Activated naive CD8-positive, alpha-beta T cell (primary cell): ENCODE data around the gene KLF3.

Experiments
- H3K27ac Mint-ChIP-seq: one replicate; pipeline ENCODE4 v1.8.0; 2021; ENCODE audit warnings: mixed read lengths
- H3K27me3 Mint-ChIP-seq: one replicate; pipeline ENCODE4 v1.8.0; 2021; ENCODE audit warnings: mixed read lengths
- H3K36me3 Mint-ChIP-seq: one replicate; pipeline ENCODE4 v1.8.0; 2021; ENCODE audit warnings: mixed read lengths
- H3K4me1 Mint-ChIP-seq: one replicate; pipeline ENCODE4 v1.8.0; 2021; ENCODE audit warnings: low read depth, mixed read lengths
- H3K4me3 Mint-ChIP-seq: one replicate; pipeline ENCODE4 v1.8.0; 2021; ENCODE audit warnings: mild to moderate bottlenecking, mixed read lengths
- H3K9me3 Mint-ChIP-seq: one replicate; pipeline ENCODE4 v1.8.0; 2021; ENCODE audit warnings: low read depth, mixed read lengths

KLF3 gene

DNA sequence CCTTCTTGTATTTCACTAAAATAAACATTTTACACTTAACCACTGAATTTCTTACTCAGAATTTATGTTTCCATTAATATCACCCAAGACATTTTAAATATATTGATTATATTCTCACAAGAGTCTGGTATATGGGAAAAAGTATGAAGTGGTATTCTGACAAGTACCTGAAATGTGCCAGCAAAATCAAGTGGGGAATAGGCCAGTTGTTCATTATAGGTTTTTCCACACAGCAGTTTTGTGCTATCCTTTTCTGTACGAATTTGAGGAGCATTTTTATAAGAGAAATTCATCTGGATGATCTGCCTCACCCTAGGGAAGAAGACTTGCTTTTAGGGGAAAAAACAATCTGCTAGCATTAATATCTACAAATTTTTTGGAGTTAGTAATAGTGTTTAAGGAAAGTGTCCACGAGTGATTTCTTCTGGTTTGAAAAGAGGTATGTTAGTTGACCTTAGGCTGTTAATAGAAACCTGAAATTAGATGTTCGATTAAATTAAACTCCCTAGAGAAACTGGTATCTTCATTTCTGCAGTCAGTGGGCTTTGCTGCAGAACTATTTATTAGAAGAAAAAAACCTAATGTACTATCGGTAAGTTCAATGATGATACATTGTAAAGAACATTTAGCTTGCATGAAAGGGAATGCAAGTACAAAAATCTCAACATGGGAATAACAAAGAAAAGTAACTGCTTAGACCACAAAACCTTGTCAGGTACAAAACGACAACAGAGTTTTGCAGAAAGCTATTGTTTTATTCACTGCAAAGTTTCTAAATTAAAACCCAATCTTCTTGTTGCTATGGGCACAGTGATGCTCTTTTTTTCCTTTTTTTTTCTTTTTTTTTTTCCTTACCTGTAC is 1.8 kb downstream of the KLF3 start:
- peak overlapping the region; percentile 97 for H3K4me3 Mint-ChIP-seq
- peak overlapping the region; percentile 96 for H3K27ac Mint-ChIP-seq
- peaks cover 4% of the 10 kb centered on the region for H3K9me3 Mint-ChIP-seq
- H3K27me3 Mint-ChIP-seq = no peaks in the 10 kb centered on the region
- H3K36me3 Mint-ChIP-seq = no peaks in the 10 kb centered on the region
- peaks cover 72% of the 10 kb centered on the region for H3K4me1 Mint-ChIP-seq

DNA sequence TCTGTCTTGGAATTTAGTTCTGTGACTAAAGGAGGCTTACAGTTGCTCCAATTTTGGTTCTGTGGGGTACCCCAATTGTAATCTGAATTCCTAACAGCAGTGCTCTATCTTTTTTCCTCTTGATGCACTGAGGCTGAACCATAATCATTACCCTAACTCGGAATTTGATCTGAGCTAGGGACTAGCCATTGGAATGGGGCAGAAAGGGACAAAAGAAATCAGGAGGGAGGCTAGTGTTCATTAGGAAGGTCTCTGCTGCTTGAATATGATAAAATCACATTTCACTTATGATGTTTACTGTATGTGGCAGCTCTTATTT is 2.7 kb downstream of the KLF3 start:
- Mint-ChIP-seq H3K27ac (peak overlapping the region; percentile 96), H3K27me3 (no peaks in the 10 kb centered on the region), H3K9me3 (no peaks in the 10 kb centered on the region), H3K36me3 (no peaks in the 10 kb centered on the region), H3K4me3 (peak overlapping the region; percentile 97), H3K4me1 (peaks cover 72% of the 10 kb centered on the region)

DNA sequence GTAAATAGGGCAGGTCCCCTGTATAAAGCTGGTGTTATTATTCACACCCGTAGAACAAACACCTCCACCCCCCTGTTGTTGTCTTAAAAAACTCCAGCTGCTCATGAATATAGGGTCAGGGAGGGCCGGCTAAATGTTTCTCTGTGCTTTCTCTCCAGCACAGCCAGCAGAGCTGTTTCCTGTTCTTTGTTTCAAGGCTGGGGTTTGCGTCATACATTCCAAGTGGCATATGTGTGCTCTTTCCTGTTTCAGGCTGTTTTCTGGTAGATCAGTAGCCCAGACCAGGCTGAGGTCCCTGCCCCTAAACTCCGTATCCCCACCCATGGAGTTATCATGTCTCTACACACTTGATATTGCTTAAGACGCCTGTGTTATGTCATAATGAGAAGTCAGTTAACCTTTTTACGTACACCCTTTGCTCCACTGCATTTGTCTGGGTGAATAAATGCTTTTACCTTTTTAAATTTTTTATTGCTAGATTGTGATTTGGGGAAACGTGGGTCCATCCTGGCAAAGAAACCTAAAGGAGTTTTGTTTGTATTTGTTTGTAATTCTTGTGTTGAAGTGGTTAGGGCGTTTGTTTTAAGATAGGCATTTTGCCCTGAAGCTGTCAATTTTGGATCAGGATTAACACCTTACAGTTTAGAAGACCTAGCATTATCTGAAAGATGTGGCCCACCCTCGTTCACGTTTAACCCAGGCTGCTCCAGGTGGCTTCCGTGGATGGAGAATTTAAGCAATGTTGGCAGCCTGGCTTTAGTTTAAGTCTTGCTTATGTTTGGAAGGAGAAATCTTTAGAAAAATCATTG is 3.3 kb downstream of the KLF3 start:
- Mint-ChIP-seq H3K27ac (peak overlapping the region; percentile 96), H3K4me1 (peaks cover 72% of the 10 kb centered on the region), H3K27me3 (no peaks in the 10 kb centered on the region), H3K36me3 (no peaks in the 10 kb centered on the region), H3K9me3 (no peaks in the 10 kb centered on the region), H3K4me3 (peak overlapping the region; percentile 97)

DNA sequence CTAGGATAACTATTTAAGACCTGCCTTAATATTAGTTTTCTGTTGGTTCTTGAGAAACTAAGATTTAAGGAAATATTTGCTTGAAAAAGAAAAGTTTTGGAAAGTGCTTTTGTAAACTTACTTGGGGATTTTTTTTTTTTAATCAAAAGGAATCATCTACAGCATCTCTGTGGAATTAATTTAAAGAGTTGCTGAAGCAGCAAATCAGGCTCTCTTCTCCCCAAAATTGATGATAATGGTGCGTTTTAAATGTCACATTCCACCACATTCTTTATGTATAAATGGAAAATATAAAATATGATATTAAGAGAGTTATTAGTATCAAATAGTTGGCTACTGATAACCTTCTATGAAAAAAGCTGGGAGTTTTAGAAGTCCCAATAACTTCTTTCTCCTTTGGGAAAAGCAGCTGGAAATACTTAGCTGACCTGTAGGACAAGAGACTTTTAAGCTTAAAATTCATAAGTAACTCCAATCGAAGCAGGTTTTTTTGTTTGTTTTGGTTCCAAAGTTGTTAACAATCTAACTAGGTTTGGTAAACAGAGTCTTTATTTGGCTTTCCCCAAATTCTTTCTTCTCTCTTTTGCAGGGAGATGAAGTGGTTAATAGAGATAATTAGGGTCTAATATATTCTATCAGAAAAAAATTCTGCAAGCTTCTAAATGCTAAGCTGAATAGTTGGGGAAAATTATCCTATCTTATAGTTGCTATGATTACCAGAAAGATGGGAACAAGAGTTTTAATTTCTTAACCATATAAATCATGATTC is 4.4 kb downstream of the KLF3 start:
- H3K9me3 Mint-ChIP-seq = no peaks in the 10 kb centered on the region
- no peak overlapping the region for H3K4me3 Mint-ChIP-seq
- H3K27ac Mint-ChIP-seq = peak overlapping the region; percentile 79
- H3K27me3 Mint-ChIP-seq = no peaks in the 10 kb centered on the region
- H3K36me3 Mint-ChIP-seq = no peaks in the 10 kb centered on the region
- H3K4me1 Mint-ChIP-seq = peaks cover 79% of the 10 kb centered on the region

DNA sequence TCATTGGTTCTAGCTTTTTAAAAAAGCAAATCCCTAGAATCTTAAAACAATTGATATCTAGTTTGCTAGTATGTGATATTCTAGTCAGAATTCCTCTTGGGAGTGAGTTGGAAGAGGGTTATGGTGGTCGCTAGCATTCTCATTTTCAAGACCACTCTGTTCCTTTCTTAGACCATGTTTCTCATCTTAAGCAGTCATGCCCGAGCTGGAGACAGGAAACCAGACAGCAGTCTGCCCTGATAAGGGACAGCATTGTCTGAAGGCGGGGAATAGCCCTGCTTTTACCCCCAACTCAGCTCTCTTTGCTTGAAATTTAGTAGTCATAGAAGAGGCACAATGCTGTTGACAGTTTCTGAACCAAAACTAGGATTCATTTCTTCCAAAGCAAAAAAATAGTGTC is 5.2 kb downstream of the KLF3 start:
- peaks cover 87% of the 10 kb centered on the region for H3K4me1 Mint-ChIP-seq
- H3K4me3 Mint-ChIP-seq = peak overlapping the region; percentile 30
- H3K36me3 Mint-ChIP-seq = no peaks in the 10 kb centered on the region
- no peaks in the 10 kb centered on the region for H3K27me3 Mint-ChIP-seq
- H3K27ac Mint-ChIP-seq = peak overlapping the region; percentile 79
- H3K9me3 Mint-ChIP-seq = no peaks in the 10 kb centered on the region

DNA sequence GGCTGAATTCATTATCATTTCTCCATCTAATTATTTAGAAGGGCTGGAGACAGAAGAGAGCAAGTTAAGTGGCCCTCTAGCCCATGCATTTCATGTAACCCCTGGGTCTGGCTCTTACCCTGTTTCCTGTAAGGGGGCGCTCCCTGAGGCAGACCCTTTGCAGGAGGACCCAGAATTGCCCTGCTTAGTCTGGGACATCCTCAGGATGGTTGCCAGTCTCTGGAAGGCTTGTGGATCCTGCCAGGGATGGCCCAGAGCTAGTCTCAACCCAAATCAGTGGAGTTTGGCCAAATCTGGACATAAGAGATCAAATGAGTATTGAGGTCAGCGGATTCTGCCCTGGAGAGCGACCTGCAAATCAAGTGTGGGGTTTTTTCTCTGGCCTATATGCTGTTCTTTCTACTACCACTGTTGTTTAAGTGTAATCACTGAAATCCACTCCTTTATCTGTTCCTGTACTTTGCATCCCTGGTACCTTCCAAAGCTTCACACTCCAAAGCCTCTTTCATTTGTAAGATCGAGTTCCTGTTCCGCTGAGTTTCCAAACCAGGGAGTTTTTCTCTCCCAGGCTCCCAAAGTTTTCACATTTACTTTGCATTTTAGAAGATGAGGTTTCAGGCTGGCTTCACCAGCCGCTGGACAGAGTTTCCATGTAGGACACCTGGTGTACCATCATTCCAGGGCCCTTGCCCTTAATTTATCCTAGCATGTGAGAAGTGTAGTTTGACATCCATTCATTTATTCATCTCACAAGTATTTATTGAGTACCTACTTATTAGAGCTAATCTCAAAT is 6.3 kb downstream of the KLF3 start:
- no peaks in the 10 kb centered on the region for H3K27me3 Mint-ChIP-seq
- H3K4me3 Mint-ChIP-seq = peak overlapping the region; percentile 48
- H3K4me1 Mint-ChIP-seq = peaks cover 94% of the 10 kb centered on the region
- H3K9me3 Mint-ChIP-seq = no peaks in the 10 kb centered on the region
- H3K27ac Mint-ChIP-seq = peak overlapping the region; percentile 87
- no peaks in the 10 kb centered on the region for H3K36me3 Mint-ChIP-seq

DNA sequence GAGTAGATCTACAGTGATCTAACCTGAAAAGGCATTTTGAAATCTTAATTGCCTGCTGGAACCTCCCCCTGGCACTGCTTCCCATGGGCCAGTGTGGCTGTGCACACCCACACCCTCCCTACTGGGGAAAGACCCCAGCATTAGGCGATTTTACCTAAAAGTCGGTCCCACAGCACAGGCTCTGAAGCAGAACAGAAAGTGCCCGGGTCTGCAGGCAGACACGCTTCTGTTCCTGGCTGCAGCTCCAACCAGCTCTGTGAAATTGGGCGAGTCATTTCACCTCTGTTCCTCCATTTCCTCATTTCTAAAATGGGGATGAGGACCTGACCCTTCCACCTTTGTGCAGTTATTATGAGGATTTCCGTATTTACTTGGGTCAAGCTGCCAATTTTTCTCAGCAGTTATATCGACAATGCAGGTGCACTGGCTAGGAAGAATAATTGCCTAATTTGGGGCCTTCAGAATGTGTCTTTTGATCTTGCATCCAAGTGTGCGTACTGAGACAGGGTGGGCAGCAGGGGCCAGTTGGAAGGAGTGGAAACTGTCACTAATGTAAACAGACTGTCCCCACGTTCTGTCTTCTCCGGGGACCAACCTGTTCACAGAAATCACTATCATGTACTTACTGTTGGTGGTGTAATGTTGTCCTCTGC is 7.1 kb downstream of the KLF3 start:
- H3K27ac Mint-ChIP-seq = peak overlapping the region; percentile 87

DNA sequence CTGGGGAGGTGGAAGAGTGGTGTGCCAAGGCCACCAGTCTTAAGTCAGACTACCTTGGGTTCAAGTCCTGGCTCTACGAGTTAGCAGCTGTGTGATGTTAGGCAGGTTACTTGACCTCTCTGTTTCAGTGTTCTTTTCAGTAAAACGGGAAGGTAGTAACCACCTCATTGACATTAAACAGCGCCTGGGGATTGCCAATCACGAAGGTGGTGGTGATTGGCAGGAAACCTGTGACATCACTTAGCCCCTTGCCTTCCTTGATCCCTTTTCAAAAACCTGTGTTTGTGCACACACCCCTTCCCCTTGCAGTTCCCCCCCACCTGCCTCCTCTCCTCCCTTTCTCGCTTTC is 7.6 kb downstream of the KLF3 start:
- no peaks in the 10 kb centered on the region for H3K9me3 Mint-ChIP-seq
- H3K27ac Mint-ChIP-seq = peak overlapping the region; percentile 87
- H3K27me3 Mint-ChIP-seq = no peaks in the 10 kb centered on the region
- no peaks in the 10 kb centered on the region for H3K36me3 Mint-ChIP-seq
- peak overlapping the region; percentile 48 for H3K4me3 Mint-ChIP-seq
- peaks cover 92% of the 10 kb centered on the region for H3K4me1 Mint-ChIP-seq

More for the DNA sequence above, 7.1 kb downstream of the KLF3 start:
- Mint-ChIP-seq H3K9me3 (no peaks in the 10 kb centered on the region), H3K27me3 (no peaks in the 10 kb centered on the region), H3K4me3 (peak overlapping the region; percentile 48), H3K4me1 (peaks cover 94% of the 10 kb centered on the region), H3K36me3 (no peaks in the 10 kb centered on the region)

DNA sequence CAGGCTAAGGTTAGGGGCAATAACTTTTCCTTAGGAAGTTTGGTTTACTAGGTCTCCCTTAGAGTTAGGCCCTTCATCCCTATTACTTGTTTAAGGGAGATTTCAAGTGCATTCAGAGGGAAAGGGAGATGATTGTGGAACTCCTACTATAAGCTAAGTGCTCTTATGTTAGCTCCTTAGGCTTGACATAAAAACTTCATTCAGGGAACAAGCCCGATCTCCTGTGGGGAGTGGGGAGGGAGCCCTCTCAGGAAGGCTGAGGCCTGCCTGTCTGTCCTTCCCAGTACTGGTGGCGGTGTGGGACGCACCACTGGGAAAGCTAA is 8.0 kb downstream of the KLF3 start:
- no peaks in the 10 kb centered on the region for H3K9me3 Mint-ChIP-seq

DNA sequence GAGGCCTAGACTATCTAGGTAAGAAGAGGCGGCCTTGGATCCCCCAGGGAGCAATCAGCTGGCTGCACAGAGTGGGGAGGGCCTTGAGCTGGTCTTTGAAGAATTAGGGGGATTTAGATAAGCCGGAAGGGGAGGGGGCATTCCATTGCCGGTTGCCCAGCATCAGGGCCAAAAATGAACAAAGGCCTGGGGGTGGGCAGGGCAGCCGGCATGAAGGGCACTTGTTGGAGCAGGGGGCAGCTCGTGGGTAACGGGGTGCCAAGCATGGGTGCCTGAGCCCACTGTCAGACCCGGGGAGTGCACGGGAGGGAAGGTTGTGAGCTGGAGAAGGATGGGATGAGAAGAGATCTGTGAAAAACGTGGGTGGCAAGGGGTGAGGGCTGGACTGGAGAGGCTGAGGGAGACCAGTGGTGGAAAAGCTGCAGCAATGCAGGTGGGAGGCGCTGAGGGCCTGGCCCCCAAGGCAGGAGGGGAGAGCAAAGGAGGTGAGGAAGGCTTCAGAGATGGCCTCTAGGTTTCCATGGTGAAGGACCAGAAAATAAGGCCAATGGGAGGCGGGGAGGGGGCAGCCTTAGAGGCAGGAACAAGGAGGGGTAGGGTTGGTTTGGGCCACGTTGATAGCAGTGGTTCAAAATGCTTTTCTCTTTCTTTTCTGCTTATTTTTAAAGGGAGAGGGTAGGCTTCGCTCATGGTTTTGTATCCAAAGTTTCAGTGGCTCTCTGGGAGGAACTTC is 8.6 kb downstream of the KLF3 start:
- Mint-ChIP-seq H3K36me3 (no peaks in the 10 kb centered on the region), H3K4me3 (peak overlapping the region; percentile 64), H3K9me3 (no peaks in the 10 kb centered on the region)

More for the DNA sequence above, 8.0 kb downstream of the KLF3 start:
- H3K27me3 Mint-ChIP-seq = no peaks in the 10 kb centered on the region
- no peaks in the 10 kb centered on the region for H3K36me3 Mint-ChIP-seq
- peaks cover 89% of the 10 kb centered on the region for H3K4me1 Mint-ChIP-seq
- H3K27ac Mint-ChIP-seq = peak overlapping the region; percentile 87
- peak overlapping the region; percentile 64 for H3K4me3 Mint-ChIP-seq

DNA sequence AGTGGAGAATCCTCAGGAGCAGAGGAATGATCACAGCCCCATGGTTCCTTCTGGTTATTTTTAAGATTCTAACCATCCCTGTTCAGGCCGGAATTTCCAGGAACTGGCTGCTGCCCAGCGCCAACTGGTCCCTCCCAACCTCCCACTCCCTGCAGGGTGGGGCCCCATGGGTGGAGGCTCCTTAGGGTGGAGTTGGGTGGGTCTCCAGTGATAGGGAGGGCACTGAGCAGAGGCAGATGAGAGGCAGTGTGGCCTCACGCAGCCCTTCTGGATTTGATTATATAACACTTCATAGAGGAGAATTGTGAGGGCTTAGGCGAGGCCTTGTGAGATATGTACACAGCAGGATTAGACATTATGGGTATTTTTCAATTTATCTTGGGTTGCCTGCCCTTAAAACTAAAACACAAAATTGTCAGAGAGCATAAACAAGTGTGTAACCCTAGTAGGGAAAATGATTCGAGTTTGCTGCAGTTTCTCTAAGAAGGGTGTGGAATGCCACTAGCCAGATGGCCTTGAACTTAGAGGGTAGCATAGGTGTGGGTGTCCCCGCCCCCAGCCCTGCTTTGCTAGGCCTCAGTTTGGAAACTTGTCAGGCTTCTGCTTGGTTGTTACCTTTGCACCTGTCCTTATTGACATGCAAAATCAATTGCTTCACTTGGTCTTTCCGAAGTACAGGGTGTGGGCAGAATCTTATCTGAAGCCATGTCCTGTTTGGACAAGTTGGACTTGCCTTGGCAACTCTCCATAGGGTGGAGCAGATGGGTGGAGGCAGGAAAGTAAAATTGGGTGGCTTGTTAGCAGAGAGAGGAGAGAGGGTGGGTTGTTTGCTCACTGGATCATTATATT is 9.4 kb downstream of the KLF3 start:
- peak overlapping the region; percentile 64 for H3K4me3 Mint-ChIP-seq
- no peaks in the 10 kb centered on the region for H3K36me3 Mint-ChIP-seq
- peaks cover 91% of the 10 kb centered on the region for H3K4me1 Mint-ChIP-seq
- H3K9me3 Mint-ChIP-seq = no peaks in the 10 kb centered on the region
- H3K27ac Mint-ChIP-seq = peak overlapping the region; percentile 87
- H3K27me3 Mint-ChIP-seq = no peaks in the 10 kb centered on the region

More for the DNA sequence above, 8.6 kb downstream of the KLF3 start:
- Mint-ChIP-seq H3K4me1 (peaks cover 89% of the 10 kb centered on the region), H3K27ac (peak overlapping the region; percentile 87), H3K27me3 (no peaks in the 10 kb centered on the region)

DNA sequence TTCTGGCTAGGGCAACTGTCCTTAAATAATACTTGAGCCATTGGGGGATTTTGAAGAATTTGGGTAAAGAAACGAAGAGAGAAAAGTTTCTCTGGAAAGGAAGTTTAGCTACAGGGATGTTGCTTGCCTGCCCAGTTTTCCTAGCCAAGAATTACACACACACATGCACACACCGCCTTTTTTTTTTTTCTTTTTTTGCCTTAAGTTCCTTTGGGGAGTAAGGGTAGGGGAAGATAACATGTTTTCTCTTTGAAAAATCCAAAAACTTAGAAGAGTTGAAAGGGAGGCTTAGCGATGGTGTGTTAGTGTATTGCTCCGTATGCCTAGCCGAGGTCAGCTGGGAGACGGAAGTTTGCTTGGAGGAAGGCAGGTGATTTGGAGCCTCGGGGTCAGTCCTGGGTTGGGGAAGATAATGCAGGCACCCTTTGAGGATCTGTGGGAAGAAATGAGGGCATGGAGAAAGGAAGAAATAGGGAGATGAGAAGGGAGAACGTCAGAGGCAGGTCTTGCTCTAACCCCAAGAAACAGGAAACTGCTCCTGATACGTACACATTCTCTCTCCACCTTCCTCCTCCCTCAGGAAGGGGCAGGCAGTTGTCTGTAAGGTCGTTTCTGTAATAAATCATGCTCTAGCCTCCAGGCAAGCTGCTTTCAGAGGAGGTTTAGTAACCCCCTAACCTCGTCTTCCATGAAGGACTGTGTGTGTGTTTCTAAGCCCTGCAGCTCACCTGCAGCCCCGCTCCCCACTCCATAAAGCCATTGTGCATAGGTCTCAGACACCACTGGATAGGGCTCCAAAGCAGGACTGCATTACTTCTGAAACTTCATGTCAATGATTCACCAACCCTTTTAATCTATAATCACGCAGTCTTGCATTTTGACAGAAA is 10.5 kb downstream of the KLF3 start:
- peak overlapping the region; percentile 68 for H3K4me3 Mint-ChIP-seq
- H3K27ac Mint-ChIP-seq = peak overlapping the region; percentile 83
- peaks cover 4% of the 10 kb centered on the region for H3K36me3 Mint-ChIP-seq
- no peaks in the 10 kb centered on the region for H3K9me3 Mint-ChIP-seq
- H3K27me3 Mint-ChIP-seq = no peaks in the 10 kb centered on the region
- peaks cover 94% of the 10 kb centered on the region for H3K4me1 Mint-ChIP-seq
